Neural crest cell (in vitro differentiated cells): ENCODE measurements around the gene COPS4. TPM values are rescaled to one million over a fixed set of nuclear protein-coding genes. Genes with fewer than 3 reads are reported as not detected.

Source experiments
- DNase-seq: peaks from one replicate; pipeline ENCODE4 v3.0.0; 2021; ENCODE audit warnings: low read depth, mixed read lengths, low spot score
- H3K27ac Mint-ChIP-seq: one replicate; pipeline ENCODE4 v1.8.0; 2021; ENCODE audit warnings: mild to moderate bottlenecking, mixed read lengths; ENCODE audit not compliant: unreplicated experiment
- H3K27me3 Mint-ChIP-seq: 2 replicates; pipeline ENCODE4 v1.8.0; 2021; ENCODE audit warnings: low read depth, mild to moderate bottlenecking, mixed read lengths
- H3K36me3 Mint-ChIP-seq: 2 replicates; pipeline ENCODE4 v1.8.0; 2021; ENCODE audit warnings: low read depth, mild to moderate bottlenecking, mixed read lengths
- H3K4me1 Mint-ChIP-seq: 2 replicates; pipeline ENCODE4 v1.8.0; 2021; ENCODE audit warnings: mixed read lengths
- H3K4me3 Mint-ChIP-seq: one replicate; pipeline ENCODE4 v1.8.0; 2021; ENCODE audit warnings: mild to moderate bottlenecking, mixed read lengths
- H3K9me3 Mint-ChIP-seq: 2 replicates; pipeline ENCODE4 v1.8.0; 2021; ENCODE audit warnings: mixed read lengths
- total RNA-seq: library from RNA; stranded (reverse); gene quantifications from 2 replicates; pipeline ENCODE4 v1.2.1, GENCODE V29; 2021
- TF ChIP-seq, protein P1 (sequence below): fragments of 200-600 bp; sonication (generic); conservative IDR thresholded peaks from 2 replicates; pipeline ENCODE4 v1.5.0; 2021; ENCODE audit warnings: antibody characterized with exemption, mild to moderate bottlenecking

The COPS4 gene
- total RNA-seq, 1 donor from 2014 or later, result 44.5 TPM

DNA sequence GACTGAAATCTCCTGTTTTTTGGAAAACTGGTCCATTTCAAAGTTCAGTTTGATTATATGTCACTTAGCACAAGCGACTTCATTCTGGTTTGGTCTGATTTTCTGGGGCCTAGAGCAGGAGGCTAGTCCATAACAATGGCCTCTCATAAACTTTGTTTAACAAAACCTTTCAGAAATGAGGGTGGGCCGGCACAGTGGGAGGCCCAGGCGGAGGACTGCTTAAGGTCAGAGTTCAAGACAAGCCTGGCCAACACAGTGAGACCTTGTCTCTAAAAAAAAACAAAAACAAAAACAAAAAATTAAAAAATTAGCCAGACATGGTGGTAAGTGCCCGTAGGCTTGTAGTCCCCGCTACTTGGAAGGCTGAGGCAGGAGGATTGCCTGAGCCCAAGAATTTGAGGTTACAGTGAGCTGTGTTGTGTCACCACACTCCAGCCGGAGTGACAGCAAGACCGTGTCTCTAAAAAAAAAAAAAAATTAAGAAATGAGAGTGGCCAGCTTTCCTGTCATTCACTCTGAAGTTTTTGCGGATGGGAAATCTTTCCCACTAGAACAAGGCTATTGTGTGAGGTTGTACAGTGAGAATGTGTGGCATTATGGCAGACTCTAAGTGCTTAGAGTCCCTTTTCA, 80.8 kb downstream of the COPS4 start:
- Mint-ChIP-seq H3K4me1 (peaks cover 14% of the 10 kb centered on the region), H3K36me3 (no peaks in the 10 kb centered on the region), H3K9me3 (no peaks in the 10 kb centered on the region), H3K27ac (no peak overlapping the region), H3K4me3 (no peak overlapping the region), H3K27me3 (peaks cover 3% of the 10 kb centered on the region)
- DNase-seq, result no peak
- TF ChIP-seq, protein P1, sequence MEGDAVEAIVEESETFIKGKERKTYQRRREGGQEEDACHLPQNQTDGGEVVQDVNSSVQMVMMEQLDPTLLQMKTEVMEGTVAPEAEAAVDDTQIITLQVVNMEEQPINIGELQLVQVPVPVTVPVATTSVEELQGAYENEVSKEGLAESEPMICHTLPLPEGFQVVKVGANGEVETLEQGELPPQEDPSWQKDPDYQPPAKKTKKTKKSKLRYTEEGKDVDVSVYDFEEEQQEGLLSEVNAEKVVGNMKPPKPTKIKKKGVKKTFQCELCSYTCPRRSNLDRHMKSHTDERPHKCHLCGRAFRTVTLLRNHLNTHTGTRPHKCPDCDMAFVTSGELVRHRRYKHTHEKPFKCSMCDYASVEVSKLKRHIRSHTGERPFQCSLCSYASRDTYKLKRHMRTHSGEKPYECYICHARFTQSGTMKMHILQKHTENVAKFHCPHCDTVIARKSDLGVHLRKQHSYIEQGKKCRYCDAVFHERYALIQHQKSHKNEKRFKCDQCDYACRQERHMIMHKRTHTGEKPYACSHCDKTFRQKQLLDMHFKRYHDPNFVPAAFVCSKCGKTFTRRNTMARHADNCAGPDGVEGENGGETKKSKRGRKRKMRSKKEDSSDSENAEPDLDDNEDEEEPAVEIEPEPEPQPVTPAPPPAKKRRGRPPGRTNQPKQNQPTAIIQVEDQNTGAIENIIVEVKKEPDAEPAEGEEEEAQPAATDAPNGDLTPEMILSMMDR, result no peak

GRCh38 chr4:83118869-83119268, 83.9 kb downstream of the COPS4 start:
- TF ChIP-seq, protein P1, result no peak
- no peaks in the 10 kb centered on the region for H3K27me3 Mint-ChIP-seq

GRCh38 chr4:83121246-83121645, 86.3 kb downstream of the COPS4 start:
- no peaks in the 10 kb centered on the region for H3K36me3 Mint-ChIP-seq
- H3K4me1 Mint-ChIP-seq, result peaks cover under 1% of the 10 kb centered on the region
- no peak overlapping the region for H3K27ac Mint-ChIP-seq
- no peak overlapping the region for H3K4me3 Mint-ChIP-seq
- H3K9me3 Mint-ChIP-seq, result peaks cover 4% of the 10 kb centered on the region
- no peak for DNase-seq
- TF ChIP-seq, protein P1, result no peak
- no peaks in the 10 kb centered on the region for H3K27me3 Mint-ChIP-seq

More at GRCh38 chr4:83118869-83119268, 83.9 kb downstream of the COPS4 start:
- peaks cover 14% of the 10 kb centered on the region for H3K4me1 Mint-ChIP-seq
- H3K4me3 Mint-ChIP-seq, result no peak overlapping the region
- peaks cover 3% of the 10 kb centered on the region for H3K9me3 Mint-ChIP-seq
- DNase-seq, result no peak
- no peaks in the 10 kb centered on the region for H3K36me3 Mint-ChIP-seq
- no peak overlapping the region for H3K27ac Mint-ChIP-seq

- Mint-ChIP-seq H3K27ac (no peak overlapping the region), H3K4me3 (no peak overlapping the region), H3K9me3 (peaks cover 8% of the 10 kb centered on the region), H3K4me1 (no peaks in the 10 kb centered on the region), H3K36me3 (no peaks in the 10 kb centered on the region), H3K27me3 (no peaks in the 10 kb centered on the region)
- DNase-seq, result no peak
- TF ChIP-seq, protein P1, result no peak
These were observed 89.3 kb downstream of the COPS4 start for GRCh38 chr4:83124111-83124780.

Other genes starting within 250 kb of the COPS4 start
- 39.5 and 40.7 TPM in 2 replicates for gene SCD5, start 236.4 kb upstream of the COPS4 start, total RNA-seq
- gene SEC31A, start 144.0 kb upstream of the COPS4 start, total RNA-seq, result 137 and 166 TPM in 2 replicates
- gene THAP9, start 134.4 kb upstream of the COPS4 start, total RNA-seq, result 11.6 and 11.7 TPM in 2 replicates
- gene LIN54, start 24.4 kb upstream of the COPS4 start, total RNA-seq, result 20.8 and 23.0 TPM in 2 replicates
- 0.40 and 0.57 TPM in 2 replicates for gene PLAC8, start 79.5 kb downstream of the COPS4 start, total RNA-seq
- 19.7 and 21.9 TPM in 2 replicates for gene COQ2, start 249.6 kb downstream of the COPS4 start, total RNA-seq